Measurements from ENCODE around the gene MPEG1.

DNA sequence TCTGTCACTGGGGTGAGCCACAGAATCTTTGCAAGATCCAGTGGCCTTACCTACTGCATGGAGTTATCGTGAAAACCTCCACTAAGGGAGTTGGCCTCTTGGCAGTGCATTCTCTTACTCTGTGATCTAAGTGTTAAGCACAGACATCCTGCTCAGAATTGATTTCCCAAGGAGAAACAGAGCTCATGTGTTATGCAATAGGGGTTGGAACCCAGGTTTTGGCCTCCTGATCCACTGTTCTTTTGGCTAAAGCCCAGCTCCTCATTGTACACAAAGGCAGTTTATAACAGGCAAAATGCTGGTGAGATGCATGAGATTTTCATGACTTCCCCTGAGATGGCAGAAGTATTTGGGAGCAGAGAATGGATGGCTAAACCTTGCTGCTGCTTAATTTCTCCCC is 29.0 kb downstream of the MPEG1 start:
- TF ChIP-seq, protein P1, sequence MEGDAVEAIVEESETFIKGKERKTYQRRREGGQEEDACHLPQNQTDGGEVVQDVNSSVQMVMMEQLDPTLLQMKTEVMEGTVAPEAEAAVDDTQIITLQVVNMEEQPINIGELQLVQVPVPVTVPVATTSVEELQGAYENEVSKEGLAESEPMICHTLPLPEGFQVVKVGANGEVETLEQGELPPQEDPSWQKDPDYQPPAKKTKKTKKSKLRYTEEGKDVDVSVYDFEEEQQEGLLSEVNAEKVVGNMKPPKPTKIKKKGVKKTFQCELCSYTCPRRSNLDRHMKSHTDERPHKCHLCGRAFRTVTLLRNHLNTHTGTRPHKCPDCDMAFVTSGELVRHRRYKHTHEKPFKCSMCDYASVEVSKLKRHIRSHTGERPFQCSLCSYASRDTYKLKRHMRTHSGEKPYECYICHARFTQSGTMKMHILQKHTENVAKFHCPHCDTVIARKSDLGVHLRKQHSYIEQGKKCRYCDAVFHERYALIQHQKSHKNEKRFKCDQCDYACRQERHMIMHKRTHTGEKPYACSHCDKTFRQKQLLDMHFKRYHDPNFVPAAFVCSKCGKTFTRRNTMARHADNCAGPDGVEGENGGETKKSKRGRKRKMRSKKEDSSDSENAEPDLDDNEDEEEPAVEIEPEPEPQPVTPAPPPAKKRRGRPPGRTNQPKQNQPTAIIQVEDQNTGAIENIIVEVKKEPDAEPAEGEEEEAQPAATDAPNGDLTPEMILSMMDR (IDR thresholded peaks at IDR 0.05) = no peak
- TF ChIP-seq POLR2A (IDR thresholded peaks at IDR 0.05) (no peak), EP300 (IDR thresholded peaks at IDR 0.05) (no peak)

Data from ovary (tissue), 3 donors.